Keratinocyte (primary cell): ENCODE measurements around the gene CNEP1R1.

Source experiments
- CTCF ChIP-seq, 3 experiments: IDR thresholded peaks in 1 of 3; conservative IDR thresholded peaks in 1 of 3; optimal IDR thresholded peaks in 1 of 3; 2 replicates in 2 of 3; 3 replicates in 1 of 3; pipeline versions ENCODE3 to v1.5.1; 2011; ENCODE audit warnings: low read length in 3 of 3, mild to moderate bottlenecking in 3 of 3, moderate library complexity in 2 of 3, control low read depth in 1 of 3, inconsistent platforms in 1 of 3; ENCODE audit not compliant: insufficient read depth in 2 of 3; ENCODE audit errors: extremely low read depth in 1 of 3
- EZH2 ChIP-seq: IDR thresholded peaks from one replicate; pipeline ENCODE4 v1.6.1; 2012; ENCODE audit warnings: inconsistent platforms, mild to moderate bottlenecking, low read length, moderate library complexity

DNA sequence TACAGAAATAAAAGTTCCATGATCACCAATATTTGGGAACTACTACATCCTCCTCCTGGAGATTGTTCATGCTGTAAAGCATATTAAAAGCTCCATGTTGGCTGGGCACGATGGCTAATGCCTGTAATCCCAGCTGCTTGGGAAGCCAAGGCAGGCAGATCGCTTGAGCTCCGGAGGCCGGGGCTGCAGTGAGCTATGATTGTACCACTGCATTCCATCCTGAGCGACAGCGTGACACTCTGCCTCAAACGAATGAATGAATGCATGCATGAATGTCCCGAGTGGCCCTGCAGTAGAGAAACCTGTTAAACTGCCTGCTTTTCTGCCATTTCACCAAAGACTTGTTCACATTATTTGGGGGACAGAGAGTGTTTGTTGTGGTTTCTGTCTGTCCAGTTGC, 15.0 kb downstream of the CNEP1R1 start:
- TF ChIP-seq CTCF (optimal IDR thresholded peaks at IDR 0.05 in 1 of 3, IDR thresholded peaks at IDR 0.05 in 1 of 3, conservative IDR thresholded peaks at IDR 0.05 in 1 of 3; ENCODE audit: extremely low read depth in 1 of 3, insufficient read depth in 2 of 3, low read length in 3 of 3): no peak
- TF ChIP-seq EZH2: no peak
